Activated T-cell treated with anti-CD3 and anti-CD28 coated beads, Interleukin-2, amount 50 U/mL, for 4 hours (primary cell): ENCODE data around the gene DNAH8. TPM values are rescaled to one million over a fixed set of nuclear protein-coding genes. Genes with fewer than 3 reads are reported as not detected.
"Not testable (repeated sequence)": the region's sequence is repeated elsewhere in the genome, so short reads cannot be mapped to it uniquely, and the experiment has no call there.

ENCODE experiments used
- ATAC-seq, 2 donors: fragments of 200-7000 bp; cut with Tn5 transposase; one replicate each; pipeline ENCODE4 v1.10.0; 2021
- DNase-seq: peaks from one replicate; pipeline ENCODE4 v3.0.0-alpha.2; 2020
- H3K27me3 Mint-ChIP-seq: one replicate; pipeline ENCODE4 v1.8.0; 2021; ENCODE audit warnings: low read depth, mixed read lengths
- H3K36me3 Mint-ChIP-seq: one replicate; pipeline ENCODE4 v1.8.0; 2022; ENCODE audit warnings: mixed read lengths; ENCODE audit not compliant: insufficient read depth
- H3K4me1 Mint-ChIP-seq: one replicate; pipeline ENCODE4 v1.8.0; 2021; ENCODE audit warnings: low read depth, mixed read lengths
- H3K4me3 Mint-ChIP-seq: one replicate; pipeline ENCODE4 v1.8.0; 2021; ENCODE audit warnings: mild to moderate bottlenecking, moderate library complexity, mixed read lengths
- H3K9me3 Mint-ChIP-seq: one replicate; pipeline ENCODE4 v1.8.0; 2021; ENCODE audit warnings: mixed read lengths
- total RNA-seq, 3 donors: library from RNA; stranded (reverse); gene quantifications; one replicate each; pipeline ENCODE4 v1.2.1, GENCODE V29; 2021

Gene DNAH8
- total RNA-seq, 3 donors from 2014 or later = 0.11 to 0.22 (median 0.13) TPM

- no peaks in the 10 kb centered on the region for H3K36me3 Mint-ChIP-seq
- peaks cover 27% of the 10 kb centered on the region for H3K27me3 Mint-ChIP-seq
- H3K9me3 Mint-ChIP-seq = no peaks in the 10 kb centered on the region
- H3K4me1 Mint-ChIP-seq = no peaks in the 10 kb centered on the region
- no peak overlapping the region for H3K4me3 Mint-ChIP-seq
- DNase-seq (no peak), ATAC-seq (no peak)
Observed at GRCh38 chr6:38784506-38785235, 69.6 kb downstream of the DNAH8 start.

DNA sequence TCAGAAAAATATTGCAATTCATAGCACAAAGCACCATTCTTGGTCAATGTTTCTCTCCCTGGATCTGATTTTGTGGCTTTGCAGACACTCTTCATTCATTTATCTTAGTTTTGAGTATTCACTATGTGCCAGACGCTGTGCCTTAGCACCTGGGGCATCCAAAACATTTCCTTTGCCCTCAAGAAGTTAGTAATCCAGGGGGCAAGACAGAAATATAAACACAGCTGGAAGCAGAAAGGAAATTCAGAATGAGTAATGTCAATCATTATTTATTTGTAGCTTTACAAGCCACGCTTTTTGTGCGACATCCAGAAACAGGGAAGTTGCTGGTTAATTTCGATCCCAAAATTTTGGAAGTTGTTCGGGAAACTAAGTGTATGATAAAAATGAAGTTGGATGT is 71.4 kb downstream of the DNAH8 start:
- no peaks in the 10 kb centered on the region for H3K9me3 Mint-ChIP-seq
- H3K4me1 Mint-ChIP-seq = no peaks in the 10 kb centered on the region
- DNase-seq (no peak), ATAC-seq (no peak)
- no peak overlapping the region for H3K4me3 Mint-ChIP-seq
- no peaks in the 10 kb centered on the region for H3K36me3 Mint-ChIP-seq
- H3K27me3 Mint-ChIP-seq = peaks cover 23% of the 10 kb centered on the region

DNA sequence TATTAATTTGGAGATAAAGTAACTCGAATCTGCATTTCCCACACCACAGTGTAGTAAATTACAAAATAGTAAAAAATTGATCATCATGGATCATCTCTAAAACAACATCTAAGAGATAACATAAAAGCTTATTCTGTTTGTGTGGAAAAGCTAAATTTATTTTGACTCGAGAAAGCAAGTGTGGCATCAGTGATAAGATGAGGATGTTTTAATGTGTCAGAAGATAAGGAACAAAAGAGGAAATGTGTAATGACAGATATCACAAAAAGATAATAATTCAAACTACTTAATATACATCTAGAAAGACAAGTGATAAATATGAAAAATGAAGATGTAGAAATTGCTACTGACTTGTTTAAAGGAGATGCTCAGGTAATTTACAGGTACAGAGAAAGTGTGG is 74.1 kb downstream of the DNAH8 start:
- no peak for DNase-seq
- H3K27me3 Mint-ChIP-seq = peaks cover 24% of the 10 kb centered on the region
- H3K9me3 Mint-ChIP-seq = no peaks in the 10 kb centered on the region
- no peak for ATAC-seq
- no peaks in the 10 kb centered on the region for H3K4me1 Mint-ChIP-seq
- H3K36me3 Mint-ChIP-seq = no peaks in the 10 kb centered on the region
- H3K4me3 Mint-ChIP-seq = no peak overlapping the region

DNA sequence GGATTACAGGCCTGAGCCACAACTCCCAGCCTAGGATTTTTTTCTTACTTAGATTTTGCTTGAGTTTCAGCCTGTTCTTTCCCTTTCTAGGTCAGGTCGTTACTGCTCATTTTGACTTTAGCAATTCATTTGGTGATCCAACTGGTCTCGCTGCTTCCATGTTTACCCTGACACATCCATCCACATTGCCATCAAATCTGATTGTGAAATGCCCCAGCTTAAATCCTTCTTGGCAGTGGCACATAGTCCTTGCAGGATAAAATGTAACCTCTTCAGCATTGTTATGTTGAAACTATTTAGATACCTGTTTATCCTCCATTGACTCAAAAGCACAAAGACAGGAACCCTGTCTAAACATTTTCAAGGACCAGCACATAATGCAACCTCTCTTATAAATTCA is 77.2 kb downstream of the DNAH8 start:
- Mint-ChIP-seq H3K4me1 (no peaks in the 10 kb centered on the region), H3K4me3 (no peak overlapping the region), H3K9me3 (no peaks in the 10 kb centered on the region), H3K27me3 (peaks cover 29% of the 10 kb centered on the region), H3K36me3 (no peaks in the 10 kb centered on the region)
- DNase-seq = no peak
- ATAC-seq = no peak

GRCh38 chr6:38794682-38795081 is 79.6 kb downstream of the DNAH8 start:
- Mint-ChIP-seq H3K36me3 (no peaks in the 10 kb centered on the region), H3K27me3 (peaks cover 42% of the 10 kb centered on the region), H3K4me3 (no peak overlapping the region), H3K4me1 (no peaks in the 10 kb centered on the region), H3K9me3 (no peaks in the 10 kb centered on the region)
- no peak for ATAC-seq
- DNase-seq = no peak

DNA sequence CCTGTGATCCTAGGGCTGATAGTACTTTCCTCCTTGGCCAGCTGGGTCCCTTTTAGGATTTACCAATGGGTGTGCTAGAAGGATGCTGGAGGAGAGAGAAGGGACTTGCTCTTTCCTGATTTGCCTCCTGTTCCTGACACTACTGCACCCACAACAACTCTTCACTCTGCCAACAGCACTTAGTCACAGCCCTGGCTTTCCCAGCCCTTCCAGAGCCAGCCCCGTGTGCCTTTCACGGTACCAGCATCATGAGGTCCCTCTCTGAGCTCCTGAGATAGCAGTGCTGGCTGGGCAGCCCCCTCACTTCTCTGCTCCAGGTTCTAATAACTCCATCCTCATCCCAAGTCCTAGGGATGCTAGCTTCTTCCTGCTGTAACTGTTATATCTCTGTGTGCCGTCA is 80.9 kb downstream of the DNAH8 start:
- Mint-ChIP-seq H3K27me3 (peaks cover 46% of the 10 kb centered on the region), H3K9me3 (no peaks in the 10 kb centered on the region), H3K4me3 (no peak overlapping the region), H3K36me3 (no peaks in the 10 kb centered on the region), H3K4me1 (no peaks in the 10 kb centered on the region)
- no peak for ATAC-seq
- DNase-seq = no peak

- H3K27me3 Mint-ChIP-seq = peaks cover 51% of the 10 kb centered on the region
- not testable (repeated sequence) for DNase-seq, H3K4me3 Mint-ChIP-seq, ATAC-seq, H3K4me1 Mint-ChIP-seq, H3K36me3 Mint-ChIP-seq, H3K9me3 Mint-ChIP-seq
Observed at GRCh38 chr6:38796437-38796836, 81.3 kb downstream of the DNAH8 start.

GRCh38 chr6:38796850-38797249 is 81.7 kb downstream of the DNAH8 start:
- Mint-ChIP-seq H3K36me3 (no peaks in the 10 kb centered on the region), H3K4me3 (no peak overlapping the region), H3K27me3 (peaks cover 53% of the 10 kb centered on the region), H3K4me1 (no peaks in the 10 kb centered on the region), H3K9me3 (no peaks in the 10 kb centered on the region)
- ATAC-seq (no peak), DNase-seq (no peak)

DNA sequence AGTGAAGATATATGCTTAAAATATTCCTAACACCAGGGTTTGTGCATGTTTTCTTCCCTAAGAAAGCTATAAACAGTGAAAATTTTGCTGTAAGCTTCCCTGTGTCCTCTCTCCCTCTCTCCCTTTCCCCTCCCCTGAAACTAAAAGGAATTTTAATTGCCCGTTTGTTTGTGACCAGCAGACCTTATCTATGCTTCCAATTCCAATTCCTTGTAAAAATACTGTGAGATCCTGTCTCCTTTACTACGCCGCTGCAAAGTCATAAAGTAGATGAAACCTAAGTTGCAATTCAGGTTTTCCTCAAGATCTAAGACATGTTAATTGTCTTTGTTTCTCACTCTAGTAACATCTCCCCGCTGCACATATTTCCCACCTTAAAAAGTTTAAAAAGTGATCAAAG is 82.3 kb downstream of the DNAH8 start:
- Mint-ChIP-seq H3K27me3 (peaks cover 51% of the 10 kb centered on the region), H3K36me3 (no peaks in the 10 kb centered on the region), H3K4me3 (no peak overlapping the region), H3K4me1 (no peaks in the 10 kb centered on the region), H3K9me3 (no peaks in the 10 kb centered on the region)
- no peak for ATAC-seq
- DNase-seq = no peak

GRCh38 chr6:38799529-38800184 is 84.5 kb downstream of the DNAH8 start:
- no peaks in the 10 kb centered on the region for H3K9me3 Mint-ChIP-seq
- no peaks in the 10 kb centered on the region for H3K36me3 Mint-ChIP-seq
- H3K4me3 Mint-ChIP-seq = no peak overlapping the region
- ATAC-seq (no peak), DNase-seq (no peak)
- H3K4me1 Mint-ChIP-seq = no peaks in the 10 kb centered on the region
- H3K27me3 Mint-ChIP-seq = peaks cover 51% of the 10 kb centered on the region

DNA sequence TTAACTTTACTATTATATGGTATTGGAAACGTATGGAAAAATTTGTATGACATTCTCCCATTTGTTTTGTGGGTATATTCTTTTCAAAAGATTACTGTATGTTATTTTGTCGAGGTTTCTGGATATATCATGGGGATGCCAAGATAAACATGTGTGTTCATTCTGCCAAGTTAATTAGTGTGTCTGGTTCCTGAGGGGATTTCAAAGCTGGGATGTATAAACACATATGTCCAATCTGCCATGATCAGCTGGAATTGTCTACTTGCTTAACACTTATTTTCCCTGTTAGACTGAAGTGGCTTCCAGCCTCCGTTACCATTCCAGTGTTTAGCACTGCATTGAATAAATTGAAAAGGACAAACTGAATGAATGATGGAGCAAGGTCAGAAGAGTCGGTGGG is 86.2 kb downstream of the DNAH8 start:
- H3K4me1 Mint-ChIP-seq = no peaks in the 10 kb centered on the region
- H3K27me3 Mint-ChIP-seq = peaks cover 54% of the 10 kb centered on the region

DNA sequence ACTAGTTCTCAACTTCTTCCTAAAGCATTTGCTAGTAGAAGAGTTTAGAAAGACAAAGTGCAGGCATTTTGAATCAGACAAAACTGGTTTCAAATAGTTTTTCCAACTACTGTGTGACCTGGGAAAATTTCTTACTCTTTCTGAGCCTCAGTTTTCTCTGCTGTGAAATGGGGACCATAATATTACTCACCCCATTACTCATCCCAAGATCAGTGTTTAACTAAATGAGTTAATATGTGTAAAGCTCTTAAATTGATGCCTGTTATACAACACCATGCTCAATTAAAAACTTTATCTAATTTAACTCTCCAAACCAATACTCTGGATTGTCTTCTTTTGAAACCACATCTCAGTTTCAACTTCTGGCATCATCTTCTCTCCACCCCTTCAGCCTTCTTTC is 87.4 kb downstream of the DNAH8 start:
- Mint-ChIP-seq H3K27me3 (peaks cover 49% of the 10 kb centered on the region), H3K36me3 (no peaks in the 10 kb centered on the region), H3K4me1 (no peaks in the 10 kb centered on the region), H3K9me3 (no peaks in the 10 kb centered on the region), H3K4me3 (no peak overlapping the region)
- ATAC-seq (no peak), DNase-seq (no peak)

More for the DNA sequence above, 86.2 kb downstream of the DNAH8 start:
- no peak overlapping the region for H3K4me3 Mint-ChIP-seq
- DNase-seq (no peak), ATAC-seq (no peak)
- no peaks in the 10 kb centered on the region for H3K36me3 Mint-ChIP-seq
- no peaks in the 10 kb centered on the region for H3K9me3 Mint-ChIP-seq

- ATAC-seq (no peak), DNase-seq (no peak)
- peaks cover 43% of the 10 kb centered on the region for H3K27me3 Mint-ChIP-seq
- no peaks in the 10 kb centered on the region for H3K4me1 Mint-ChIP-seq
- H3K36me3 Mint-ChIP-seq = no peaks in the 10 kb centered on the region
- no peak overlapping the region for H3K4me3 Mint-ChIP-seq
- H3K9me3 Mint-ChIP-seq = no peaks in the 10 kb centered on the region
Observed at GRCh38 chr6:38803129-38803528, 88.0 kb downstream of the DNAH8 start.

DNA sequence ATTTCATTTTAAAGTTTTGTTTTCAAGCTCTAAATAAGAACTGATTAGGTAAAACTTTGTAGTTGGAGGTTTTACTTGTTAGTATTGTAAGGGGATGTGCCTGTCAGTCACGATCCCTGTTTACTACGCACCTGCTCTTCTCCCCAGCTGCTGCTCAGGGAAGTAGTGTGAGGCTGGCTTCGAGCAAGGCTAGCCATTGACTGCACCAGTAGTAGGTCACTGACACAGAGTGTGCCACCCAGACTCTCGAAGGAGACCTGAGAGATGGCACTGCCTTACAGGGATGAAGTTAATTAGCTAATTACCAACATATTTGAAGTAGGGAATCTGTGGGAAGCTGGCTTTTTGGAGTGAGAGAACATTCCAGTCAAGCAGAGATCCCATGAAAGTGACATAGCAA is 89.2 kb downstream of the DNAH8 start:
- Mint-ChIP-seq H3K4me1 (no peaks in the 10 kb centered on the region), H3K4me3 (no peak overlapping the region), H3K9me3 (no peaks in the 10 kb centered on the region), H3K36me3 (no peaks in the 10 kb centered on the region), H3K27me3 (peaks cover 35% of the 10 kb centered on the region)
- ATAC-seq (no peak), DNase-seq (no peak)

GRCh38 chr6:38805127-38805655 is 90.1 kb downstream of the DNAH8 start:
- no peaks in the 10 kb centered on the region for H3K4me1 Mint-ChIP-seq
- no peak for DNase-seq
- H3K4me3 Mint-ChIP-seq = no peak overlapping the region
- no peaks in the 10 kb centered on the region for H3K9me3 Mint-ChIP-seq
- no peaks in the 10 kb centered on the region for H3K36me3 Mint-ChIP-seq
- no peak for ATAC-seq
- H3K27me3 Mint-ChIP-seq = peaks cover 35% of the 10 kb centered on the region
